ENCODE results near the gene GABBR2. TPM values are rescaled to one million over a fixed set of nuclear protein-coding genes. Genes with fewer than 3 reads are reported as not detected.

The GABBR2 gene
- total and polyA plus RNA-seq, 9 of the 15 experiments (the other 6 are each of a cell fraction or from before 2014, with no cell fraction given): 0.15 to 1.9 (median 0.32) TPM

GRCh38 chr9:98326459-98327248, 382.1 kb downstream of the GABBR2 start (continued):
- TF ChIP-seq ARID4B (CRISPR knock-in tag; IDR thresholded peaks at IDR 0.05) (no peak), ZNF274 (IDR thresholded peaks at IDR 0.05; ENCODE audit: borderline replicate concordance, low read depth, low read length) (no peak), NR3C1 (CRISPR knock-in tag; IDR thresholded peaks at IDR 0.05) (no peak), ZFP30 (CRISPR knock-in tag; IDR thresholded peaks at IDR 0.05; ENCODE audit: borderline replicate concordance) (peak; percentile 56; the same call in 1 of the 2 replicates), BHLHE40 (IDR thresholded peaks at IDR 0.05; ENCODE audit: low read length) (0 out of 2 replicates have a peak, but pooled peaks have one; percentile 1), IFI16 (CRISPR knock-in tag; IDR thresholded peaks at IDR 0.05) (no peak), TFAM (CRISPR knock-in tag; conservative IDR thresholded peaks at IDR 0.05) (no peak), NFIX (CRISPR knock-in tag; IDR thresholded peaks at IDR 0.05; ENCODE audit: low read depth) (no peak), ESRRA (IDR thresholded peaks at IDR 0.05; ENCODE audit: borderline replicate concordance, low read depth) (peak; percentile 50; the same call in 1 of the 2 replicates), ZNF766 (CRISPR knock-in tag; conservative IDR thresholded peaks at IDR 0.05) (peak; percentile 66; the same call in 1 of the 2 replicates), MEF2D (tag; conservative IDR thresholded peaks at IDR 0.05; ENCODE audit: low read depth) (no peak), E2F1 (CRISPR knock-in tag; IDR thresholded peaks at IDR 0.05) (no peak), SUPT5H (IDR thresholded peaks at IDR 0.05) (no peak), JUNB (CRISPR knock-in tag; conservative IDR thresholded peaks at IDR 0.05) (no peak), COPS2 (conservative IDR thresholded peaks at IDR 0.05) (no peak), SMAD3 (CRISPR knock-in tag; conservative IDR thresholded peaks at IDR 0.05) (no peak), ZNF518B (CRISPR knock-in tag; IDR thresholded peaks at IDR 0.05) (no peak), TCFL5 (CRISPR knock-in tag; conservative IDR thresholded peaks at IDR 0.05) (no peak), USF1 (CRISPR knock-in tag; IDR thresholded peaks at IDR 0.05) (peak; percentile 91)

Data from K562 (cell line).